ENCODE measurements around the gene SLC35A2.

Gene SLC35A2

DNA sequence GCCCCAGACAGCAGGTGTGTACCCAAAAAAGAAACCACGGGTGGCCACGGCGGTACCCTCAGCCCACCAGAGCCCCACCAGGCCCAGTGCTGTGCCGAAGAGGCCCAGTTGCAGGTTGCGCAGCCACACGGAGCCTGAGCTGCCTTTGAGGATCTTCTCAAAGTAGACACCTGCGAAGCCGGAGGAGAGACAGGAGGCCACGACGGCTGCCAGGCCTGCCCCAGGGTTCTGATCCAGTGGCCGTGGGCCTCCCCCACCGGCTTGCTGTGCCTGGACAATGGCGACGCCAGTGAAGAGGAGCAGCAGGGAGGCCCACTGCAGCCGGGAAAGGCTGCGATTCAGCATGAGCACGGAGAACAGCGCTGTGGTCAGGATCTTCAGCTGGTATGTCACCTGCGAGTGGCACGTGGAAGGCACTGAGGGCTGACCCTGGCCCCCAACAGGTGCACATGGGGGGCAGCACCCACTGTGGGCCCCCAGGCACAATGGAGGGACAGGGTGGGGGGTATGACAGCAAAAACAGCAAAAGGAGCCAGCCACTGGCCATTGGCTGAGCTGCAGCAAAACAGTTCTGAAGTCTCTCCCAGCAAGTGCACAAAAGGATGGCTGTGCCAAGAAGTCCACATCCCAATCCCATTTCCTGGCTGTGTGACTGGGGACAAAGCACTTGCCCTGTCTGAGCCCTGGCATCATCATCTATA, 6.2 kb downstream of the SLC35A2 start:
- peaks cover 6% of the 10 kb centered on the region for H3K36me3 ChIP-seq (ENCODE audit: control insufficient read depth, insufficient read depth, low read length)
- H3K27ac ChIP-seq (ENCODE audit: low read depth, low read length), result no peak overlapping the region
- H3K4me1 ChIP-seq (ENCODE audit: control insufficient read depth, insufficient read depth, low read length), result no peaks in the 10 kb centered on the region
- H3K9ac ChIP-seq (ENCODE audit: low read length), result no peak overlapping the region
- no peaks in the 10 kb centered on the region for H3K27me3 ChIP-seq (ENCODE audit: control insufficient read depth, insufficient read depth, low read length)
- H3K4me3 ChIP-seq (ENCODE audit: low read length), result no peak overlapping the region

DNA sequence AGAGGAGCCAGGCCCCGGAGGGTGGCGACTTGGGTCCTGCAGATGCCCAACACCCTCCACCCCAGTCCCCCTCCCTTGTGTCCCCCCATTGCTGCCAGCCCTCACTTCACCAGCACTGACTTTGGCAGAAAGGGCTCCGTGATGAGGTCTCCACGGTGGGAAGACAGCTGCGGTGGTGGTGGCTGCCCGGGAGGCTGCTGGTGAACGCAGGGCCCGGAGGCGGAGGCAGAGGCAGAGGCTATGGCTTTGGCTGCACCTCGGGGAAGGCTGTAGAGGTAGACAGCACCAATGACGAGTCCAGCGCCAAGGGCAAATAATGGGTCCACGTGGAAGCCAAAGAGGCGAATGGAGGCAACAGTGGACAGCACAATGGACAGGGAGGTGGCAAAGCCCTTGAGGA, 6.8 kb downstream of the SLC35A2 start:
- Histone ChIP-seq H3K36me3 (ENCODE audit: control insufficient read depth, insufficient read depth, low read length) (peaks cover 6% of the 10 kb centered on the region), H3K4me1 (ENCODE audit: control insufficient read depth, insufficient read depth, low read length) (no peaks in the 10 kb centered on the region), H3K27ac (ENCODE audit: low read depth, low read length) (no peak overlapping the region), H3K27me3 (ENCODE audit: control insufficient read depth, insufficient read depth, low read length) (no peaks in the 10 kb centered on the region), H3K9ac (ENCODE audit: low read length) (no peak overlapping the region), H3K4me3 (ENCODE audit: low read length) (no peak overlapping the region)

DNA sequence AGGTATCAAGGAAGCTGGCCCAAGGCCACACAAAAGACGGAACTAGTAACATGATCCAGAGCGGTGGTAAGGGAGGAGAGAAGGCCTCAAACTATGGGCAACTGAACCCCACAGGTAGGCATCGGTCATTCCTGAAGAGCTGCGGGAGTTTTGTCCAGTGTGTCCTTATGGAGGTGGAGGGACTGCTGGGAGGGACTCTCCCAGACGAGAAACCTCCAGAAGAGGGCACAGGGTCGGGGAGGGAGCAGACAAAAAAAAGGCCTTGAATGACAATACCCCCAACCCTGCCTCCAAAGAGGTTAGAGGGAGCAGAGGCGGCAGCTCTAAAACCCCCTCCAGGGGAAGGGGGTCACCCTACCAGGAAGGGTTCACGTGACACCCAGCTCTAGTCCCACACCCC, 7.3 kb downstream of the SLC35A2 start:
- no peak overlapping the region for H3K9ac ChIP-seq (ENCODE audit: low read length)
- no peak overlapping the region for H3K4me3 ChIP-seq (ENCODE audit: low read length)
- H3K36me3 ChIP-seq (ENCODE audit: control insufficient read depth, insufficient read depth, low read length), result peaks cover 6% of the 10 kb centered on the region
- no peaks in the 10 kb centered on the region for H3K4me1 ChIP-seq (ENCODE audit: control insufficient read depth, insufficient read depth, low read length)
- H3K27ac ChIP-seq (ENCODE audit: low read depth, low read length), result no peak overlapping the region
- H3K27me3 ChIP-seq (ENCODE audit: control insufficient read depth, insufficient read depth, low read length), result no peaks in the 10 kb centered on the region

DNA sequence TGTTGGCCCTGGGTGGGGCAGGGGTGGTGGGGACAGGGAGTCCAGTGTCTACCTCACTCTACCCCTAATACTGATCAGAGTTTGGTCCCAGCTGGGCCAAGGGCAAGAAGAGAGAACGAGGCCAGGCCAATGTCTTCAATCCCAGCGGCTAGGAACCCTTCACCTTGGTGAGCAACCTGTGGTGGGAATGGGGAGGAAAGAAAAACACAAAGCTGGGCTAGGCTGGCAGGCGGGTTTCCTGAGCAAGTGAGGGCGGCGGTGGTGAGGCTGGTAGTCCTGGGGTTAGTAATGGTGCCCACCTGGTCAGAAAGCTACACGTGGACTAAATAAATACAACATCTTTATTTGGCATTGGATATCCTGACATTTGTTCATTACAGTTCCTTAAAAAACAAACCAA, 8.2 kb downstream of the SLC35A2 start:
- no peaks in the 10 kb centered on the region for H3K27me3 ChIP-seq (ENCODE audit: control insufficient read depth, insufficient read depth, low read length)
- H3K36me3 ChIP-seq (ENCODE audit: control insufficient read depth, insufficient read depth, low read length), result peaks cover 6% of the 10 kb centered on the region
- no peak overlapping the region for H3K27ac ChIP-seq (ENCODE audit: low read depth, low read length)
- H3K4me1 ChIP-seq (ENCODE audit: control insufficient read depth, insufficient read depth, low read length), result no peaks in the 10 kb centered on the region
- H3K4me3 ChIP-seq (ENCODE audit: low read length), result no peak overlapping the region
- H3K9ac ChIP-seq (ENCODE audit: low read length), result no peak overlapping the region

DNA sequence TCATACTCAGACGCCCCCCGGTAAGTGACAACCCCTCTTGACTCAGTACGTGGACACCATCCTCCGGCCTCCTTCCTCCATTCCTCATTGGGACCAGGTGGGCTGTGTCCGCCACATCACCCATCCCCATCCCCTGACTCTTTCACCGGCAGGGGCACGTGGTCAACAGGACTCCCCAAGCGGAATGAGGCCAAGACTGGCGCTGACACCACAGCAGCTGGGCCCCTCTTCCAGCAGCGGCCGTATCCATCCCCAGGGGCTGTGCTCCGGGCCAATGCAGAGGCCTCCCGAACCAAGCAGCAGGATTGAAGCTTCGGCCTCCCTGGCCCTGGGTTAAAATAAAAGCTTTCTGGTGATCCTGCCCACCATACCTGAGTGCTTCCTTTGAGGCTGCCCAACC, 8.7 kb downstream of the SLC35A2 start:
- Histone ChIP-seq H3K27me3 (ENCODE audit: control insufficient read depth, insufficient read depth, low read length) (no peaks in the 10 kb centered on the region), H3K9ac (ENCODE audit: low read length) (no peak overlapping the region), H3K36me3 (ENCODE audit: control insufficient read depth, insufficient read depth, low read length) (peaks cover 6% of the 10 kb centered on the region), H3K27ac (ENCODE audit: low read depth, low read length) (no peak overlapping the region), H3K4me3 (ENCODE audit: low read length) (no peak overlapping the region), H3K4me1 (ENCODE audit: control insufficient read depth, insufficient read depth, low read length) (no peaks in the 10 kb centered on the region)

DNA sequence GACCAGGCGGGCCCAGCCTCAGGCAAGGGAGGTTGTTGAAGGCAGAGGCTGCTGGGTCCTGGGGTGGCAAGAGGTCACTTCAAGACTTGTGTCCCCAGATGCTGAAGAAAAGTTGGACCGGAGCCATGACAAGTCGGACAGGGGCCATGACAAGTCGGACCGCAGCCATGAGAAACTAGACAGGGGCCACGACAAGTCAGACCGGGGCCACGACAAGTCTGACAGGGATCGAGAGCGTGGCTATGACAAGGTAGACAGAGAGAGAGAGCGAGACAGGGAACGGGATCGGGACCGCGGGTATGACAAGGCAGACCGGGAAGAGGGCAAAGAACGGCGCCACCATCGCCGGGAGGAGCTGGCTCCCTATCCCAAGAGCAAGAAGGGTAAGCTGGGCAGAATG, 9.3 kb downstream of the SLC35A2 start:
- Histone ChIP-seq H3K4me1 (ENCODE audit: control insufficient read depth, insufficient read depth, low read length) (no peaks in the 10 kb centered on the region), H3K27me3 (ENCODE audit: control insufficient read depth, insufficient read depth, low read length) (no peaks in the 10 kb centered on the region), H3K36me3 (ENCODE audit: control insufficient read depth, insufficient read depth, low read length) (peaks cover 6% of the 10 kb centered on the region), H3K27ac (ENCODE audit: low read depth, low read length) (no peak overlapping the region), H3K4me3 (ENCODE audit: low read length) (no peak overlapping the region), H3K9ac (ENCODE audit: low read length) (no peak overlapping the region)

DNA sequence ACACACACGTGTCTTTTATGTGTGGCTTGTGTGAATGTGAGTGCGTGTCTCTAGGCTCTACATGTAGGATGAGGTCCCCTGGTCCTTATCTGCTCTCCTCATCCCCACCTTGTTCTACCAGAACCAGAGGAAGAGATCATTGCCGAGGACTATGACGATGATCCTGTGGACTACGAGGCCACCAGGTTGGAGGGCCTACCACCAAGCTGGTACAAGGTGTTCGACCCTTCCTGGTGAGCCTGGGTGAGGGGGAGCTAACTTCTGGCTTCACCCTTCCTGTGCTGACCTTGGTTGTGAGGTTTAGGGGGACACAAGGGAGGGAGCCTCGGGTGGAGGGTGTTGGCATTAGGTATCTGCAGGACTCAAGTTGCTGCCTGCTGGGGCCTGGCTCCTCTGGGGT, 10.4 kb downstream of the SLC35A2 start:
- Histone ChIP-seq H3K9ac (ENCODE audit: low read length) (no peak overlapping the region), H3K27ac (ENCODE audit: low read depth, low read length) (no peak overlapping the region), H3K36me3 (ENCODE audit: control insufficient read depth, insufficient read depth, low read length) (peaks cover 6% of the 10 kb centered on the region), H3K27me3 (ENCODE audit: control insufficient read depth, insufficient read depth, low read length) (no peaks in the 10 kb centered on the region), H3K4me3 (ENCODE audit: low read length) (no peak overlapping the region), H3K4me1 (ENCODE audit: control insufficient read depth, insufficient read depth, low read length) (no peaks in the 10 kb centered on the region)

DNA sequence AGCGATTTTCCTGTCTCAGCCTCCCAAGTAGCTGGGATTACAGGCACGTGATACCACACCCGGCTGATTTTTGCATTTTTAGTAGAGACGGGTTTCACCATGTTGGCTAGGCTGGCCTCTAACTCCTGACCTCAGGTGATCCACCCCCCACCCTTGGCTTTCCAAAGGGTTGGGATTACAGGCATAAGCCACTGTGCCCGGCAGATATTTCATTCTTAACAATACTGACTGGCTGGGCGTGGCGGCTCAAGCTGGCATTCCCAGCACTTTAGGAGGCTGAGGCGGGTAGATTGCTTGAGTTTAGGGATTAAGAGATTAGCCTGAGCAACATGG, 12.4 kb downstream of the SLC35A2 start:
- no peaks in the 10 kb centered on the region for H3K4me1 ChIP-seq (ENCODE audit: control insufficient read depth, insufficient read depth, low read length)
- H3K27me3 ChIP-seq (ENCODE audit: control insufficient read depth, insufficient read depth, low read length), result no peaks in the 10 kb centered on the region
- peaks cover 2% of the 10 kb centered on the region for H3K36me3 ChIP-seq (ENCODE audit: control insufficient read depth, insufficient read depth, low read length)
- no peak overlapping the region for H3K27ac ChIP-seq (ENCODE audit: low read depth, low read length)
- no peak overlapping the region for H3K4me3 ChIP-seq (ENCODE audit: low read length)
- no peak overlapping the region for H3K9ac ChIP-seq (ENCODE audit: low read length)

DNA sequence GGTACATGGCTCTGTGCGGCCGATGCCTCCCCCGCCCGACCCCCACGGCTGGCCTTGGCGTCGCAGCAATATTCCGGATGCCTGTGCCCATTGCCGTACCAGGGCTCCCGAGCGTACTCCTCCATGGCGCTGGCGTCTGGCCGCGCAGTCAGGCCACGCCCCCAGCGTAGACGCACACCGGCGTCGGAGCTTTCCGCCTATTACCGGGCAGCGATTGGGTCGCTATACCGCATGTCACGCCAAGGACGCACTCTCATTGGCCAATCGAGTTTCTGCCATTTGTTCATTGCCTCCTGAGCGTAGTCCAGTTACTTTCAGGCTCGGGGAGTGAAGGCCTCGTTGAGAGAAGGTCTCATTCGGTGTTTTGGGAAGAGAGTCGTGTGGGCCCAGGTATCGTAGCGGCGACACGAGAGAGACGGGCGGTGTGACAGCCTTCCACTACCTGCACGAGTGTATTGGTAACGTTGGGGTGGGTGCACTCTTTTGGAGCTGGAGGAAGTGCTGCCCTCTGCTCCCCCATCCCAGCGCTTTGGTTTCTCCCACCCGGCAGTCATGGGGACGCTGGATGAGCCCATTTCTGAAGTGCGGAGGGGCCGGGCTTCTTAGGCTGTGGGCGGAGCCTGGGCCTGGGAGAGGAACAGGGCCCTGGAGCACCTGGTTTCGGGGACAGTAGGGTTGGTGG, 13.7 kb downstream of the SLC35A2 start, which contains the start of the genes PQBP1 and TIMM17B:
PQBP1 (plus strand) TSS at position 306 of the 682 bp plus-strand sequence. CDS start 580 bp downstream, outside the sequence.
TIMM17B (minus strand) TSS at position 144 of the 682 bp plus-strand sequence; CDS start at position 125, 19 bp downstream.
- H3K36me3 ChIP-seq (ENCODE audit: control insufficient read depth, insufficient read depth, low read length), result peaks cover 2% of the 10 kb centered on the region

DNA sequence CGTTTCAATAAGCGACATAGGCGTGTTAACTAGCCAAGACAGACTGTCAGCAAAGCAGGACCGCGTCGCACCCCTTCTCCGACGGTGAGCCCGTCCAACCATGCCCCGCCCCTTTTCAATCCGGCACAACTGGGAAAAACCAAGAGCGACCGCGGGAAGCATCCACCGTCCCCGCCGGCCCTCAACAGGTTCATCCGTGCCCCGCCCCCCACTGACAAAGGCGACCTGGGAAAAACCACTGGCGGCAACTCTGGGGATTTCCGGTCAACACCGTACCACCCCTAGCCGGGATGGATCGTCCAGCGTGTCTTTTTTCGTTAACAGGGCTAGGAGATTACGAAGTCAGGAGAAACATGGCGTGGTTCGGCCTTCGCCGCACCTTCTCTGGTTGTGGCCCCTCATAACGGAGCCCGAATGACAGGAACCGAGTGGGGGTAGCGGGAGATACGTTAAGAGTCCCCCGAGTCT, 14.3 kb downstream of the SLC35A2 start:
- H3K4me3 ChIP-seq (ENCODE audit: low read length), result peak overlapping the region; percentile 72
- peak overlapping the region; percentile 59 for H3K9ac ChIP-seq (ENCODE audit: low read length)
- H3K27ac ChIP-seq (ENCODE audit: low read depth, low read length), result peak overlapping the region; percentile 91

More for the DNA sequence above, 13.7 kb downstream of the SLC35A2 start, which contains the start of the genes PQBP1 and TIMM17B:
- peak within 1 kb of the TSS; percentile 59 for H3K9ac ChIP-seq (ENCODE audit: low read length)
- H3K4me1 ChIP-seq (ENCODE audit: control insufficient read depth, insufficient read depth, low read length), result no peaks in the 10 kb centered on the region
- peak within 1 kb of the TSS; percentile 74 for H3K4me3 ChIP-seq (ENCODE audit: low read length)
- peak within 1 kb of the TSS; percentile 91 for H3K27ac ChIP-seq (ENCODE audit: low read depth, low read length)
- no peaks in the 10 kb centered on the region for H3K27me3 ChIP-seq (ENCODE audit: control insufficient read depth, insufficient read depth, low read length)

DNA sequence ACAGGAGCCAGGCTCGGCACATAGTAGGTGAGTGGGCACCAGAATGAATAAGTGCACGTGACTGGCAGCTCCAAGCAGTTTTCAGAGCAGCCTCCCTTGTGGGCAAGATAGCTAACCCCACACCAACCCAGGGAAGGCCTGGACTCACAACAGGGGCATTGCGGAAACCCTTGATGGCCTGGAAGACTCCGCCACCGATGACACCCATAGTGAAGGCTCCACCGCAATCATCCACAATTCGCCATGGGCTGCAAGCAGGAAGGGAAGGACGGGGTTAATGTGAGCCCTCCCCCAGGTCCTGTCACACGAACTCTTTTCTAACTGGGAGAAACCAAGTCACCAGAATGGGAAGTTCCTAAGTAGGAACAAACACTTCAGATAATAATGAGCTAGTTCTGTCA, 14.8 kb downstream of the SLC35A2 start:
- H3K27me3 ChIP-seq (ENCODE audit: control insufficient read depth, insufficient read depth, low read length), result no peaks in the 10 kb centered on the region
- peaks cover 2% of the 10 kb centered on the region for H3K4me1 ChIP-seq (ENCODE audit: control insufficient read depth, insufficient read depth, low read length)
- H3K36me3 ChIP-seq (ENCODE audit: control insufficient read depth, insufficient read depth, low read length), result no peaks in the 10 kb centered on the region
- peak overlapping the region; percentile 91 for H3K27ac ChIP-seq (ENCODE audit: low read depth, low read length)
- H3K9ac ChIP-seq (ENCODE audit: low read length), result no peak overlapping the region
- peak overlapping the region; percentile 72 for H3K4me3 ChIP-seq (ENCODE audit: low read length)

More for the DNA sequence above, 14.3 kb downstream of the SLC35A2 start:
- Histone ChIP-seq H3K27me3 (ENCODE audit: control insufficient read depth, insufficient read depth, low read length) (no peaks in the 10 kb centered on the region), H3K4me1 (ENCODE audit: control insufficient read depth, insufficient read depth, low read length) (no peaks in the 10 kb centered on the region), H3K36me3 (ENCODE audit: control insufficient read depth, insufficient read depth, low read length) (peaks cover 2% of the 10 kb centered on the region)

DNA sequence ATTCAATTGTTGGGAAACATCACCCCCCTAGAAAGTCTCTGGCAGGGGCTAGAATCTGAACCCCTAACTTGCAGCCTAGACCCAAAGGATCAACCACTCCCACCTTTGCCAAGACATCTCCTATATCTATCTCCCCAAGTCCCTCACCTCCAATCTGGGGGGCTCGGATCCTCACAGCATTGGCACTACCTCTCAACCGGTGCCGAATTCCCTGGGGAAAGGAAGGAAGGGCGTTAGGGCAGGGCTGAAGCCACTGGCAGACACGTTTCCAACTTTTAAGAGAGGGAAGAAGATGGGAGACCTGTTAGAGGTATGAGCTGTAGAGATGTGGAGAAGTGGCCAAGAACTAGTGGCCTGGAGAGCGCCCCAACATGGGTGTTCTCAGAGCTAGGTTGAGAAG, 16.6 kb downstream of the SLC35A2 start:
- Histone ChIP-seq H3K36me3 (ENCODE audit: control insufficient read depth, insufficient read depth, low read length) (no peaks in the 10 kb centered on the region), H3K4me1 (ENCODE audit: control insufficient read depth, insufficient read depth, low read length) (peaks cover 2% of the 10 kb centered on the region), H3K9ac (ENCODE audit: low read length) (no peak overlapping the region), H3K4me3 (ENCODE audit: low read length) (no peak overlapping the region), H3K27me3 (ENCODE audit: control insufficient read depth, insufficient read depth, low read length) (no peaks in the 10 kb centered on the region), H3K27ac (ENCODE audit: low read depth, low read length) (no peak overlapping the region)
